Body of pancreas (tissue), 4 donors: ENCODE data around the gene DPT. TPM values are rescaled to one million over a fixed set of nuclear protein-coding genes. Genes with fewer than 3 reads are reported as not detected.

Experiments
- ATAC-seq: fragments of 150-250 bp; one replicate; pipeline ENCODE4 v1.9.1; 2016
- DNase-seq, 4 donors: peaks; one replicate each; pipeline ENCODE4 v3.0.0-alpha.2; 2019
- H3K27ac ChIP-seq, 4 donors: fragments of 200-600 bp; sonication (generic); 1 replicate in 3 of 4; 2 replicates in 1 of 4; pipeline versions ENCODE4 v1.5.1 to v1.6.1; 2016 to 2019; ENCODE audit warnings: mild to moderate bottlenecking in 1 of 4, mixed read lengths in 1 of 4, moderate library complexity in 1 of 4
- H3K27me3 ChIP-seq, 2 donors: fragments of 200-600 bp; sonication (generic); one replicate each; pipeline ENCODE4 v1.6.0; 2016; ENCODE audit warnings: mild to moderate bottlenecking in 1 of 2
- H3K36me3 ChIP-seq, 2 donors: fragments of 200-600 bp; sonication (generic); replicated peaks in 1 of 2; 2 replicates each; pipeline ENCODE4 v1.5.1; 2016; ENCODE audit warnings: low read depth in 2 of 2; ENCODE audit not compliant: insufficient read depth in 1 of 2
- H3K4me1 ChIP-seq: fragments of 200-600 bp; sonication (generic); one replicate; pipeline ENCODE4 v1.6.0; 2016
- H3K4me3 ChIP-seq, 2 donors: fragments of 200-600 bp; sonication (generic); 1 replicate in 1 of 2; 2 replicates in 1 of 2; pipeline ENCODE4 v1.5.1; 2016 to 2019
- H3K9me3 ChIP-seq, 3 donors: fragments of 200-600 bp; sonication (generic); 1 replicate in 2 of 3; 2 replicates in 1 of 3; pipeline ENCODE4 v1.5.1; 2016
- POLR2A ChIP-seq, 3 donors: fragments of 450-650 bp; IDR thresholded peaks; one replicate each; pipeline ENCODE4 v1.6.1; 2016; ENCODE audit warnings: antibody characterized with exemption in 3 of 3, mild to moderate bottlenecking in 2 of 3
- WGBS, 2 donors: methylation state at CpG; one replicate each; pipeline ENCODE4 v1.1.5; 2017; 5-methylcytosine and 5-hydroxymethylcytosine counted together
- intact Hi-C: fragments of 100-400 bp; cut with DNase I; formaldehyde crosslinking; loops from one replicate; pipeline ENCODE4 v1.15.1; 2023
- total RNA-seq, 2 donors: library from RNA; depleted of rRNA; stranded (reverse); fragments of >200 nt; gene quantifications; one replicate each; pipeline ENCODE4 v1.1.0, GENCODE V29; 2016
- TF ChIP-seq, protein P1 (sequence below), 7 experiments: fragments of 450-650 bp in 4 of 7; fragments of 200-600 bp in 3 of 7; sonication (generic) in 3 of 7; IDR thresholded peaks; one replicate each; pipeline ENCODE4 v1.5.1; 2016 to 2019; ENCODE audit warnings: antibody characterized with exemption in 7 of 7

DPT gene
- total RNA-seq, 2 donors from 2014 or later: 25.4 to 57.1 TPM

DNA sequence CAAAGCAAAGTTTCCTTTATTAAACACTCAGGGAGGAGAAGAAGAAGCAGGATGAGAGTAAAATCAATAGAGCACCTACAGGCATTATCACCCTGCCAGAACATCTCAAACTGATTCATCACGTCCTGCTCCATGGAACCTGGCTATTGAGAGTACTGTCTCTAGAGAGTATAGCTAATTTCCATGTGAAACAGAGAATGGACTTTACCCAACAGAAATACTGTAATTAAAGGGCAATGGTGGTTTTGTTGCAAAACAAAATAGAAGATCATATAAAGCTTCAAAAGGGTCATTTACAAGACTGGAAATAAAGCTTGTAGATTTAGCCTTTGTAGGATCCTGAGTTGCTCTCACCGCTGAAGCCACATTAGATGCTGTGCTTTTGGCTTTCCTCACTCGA lies 83.3 kb downstream of the DPT start:
- Histone ChIP-seq H3K4me1 (no peaks in the 10 kb centered on the region), H3K9me3 (no peaks in the 10 kb centered on the region), H3K4me3 (no peak overlapping the region), H3K27me3 (no peaks in the 10 kb centered on the region), H3K27ac (no peak overlapping the region), H3K36me3 (no peaks in the 10 kb centered on the region)
- TF ChIP-seq, protein P1, sequence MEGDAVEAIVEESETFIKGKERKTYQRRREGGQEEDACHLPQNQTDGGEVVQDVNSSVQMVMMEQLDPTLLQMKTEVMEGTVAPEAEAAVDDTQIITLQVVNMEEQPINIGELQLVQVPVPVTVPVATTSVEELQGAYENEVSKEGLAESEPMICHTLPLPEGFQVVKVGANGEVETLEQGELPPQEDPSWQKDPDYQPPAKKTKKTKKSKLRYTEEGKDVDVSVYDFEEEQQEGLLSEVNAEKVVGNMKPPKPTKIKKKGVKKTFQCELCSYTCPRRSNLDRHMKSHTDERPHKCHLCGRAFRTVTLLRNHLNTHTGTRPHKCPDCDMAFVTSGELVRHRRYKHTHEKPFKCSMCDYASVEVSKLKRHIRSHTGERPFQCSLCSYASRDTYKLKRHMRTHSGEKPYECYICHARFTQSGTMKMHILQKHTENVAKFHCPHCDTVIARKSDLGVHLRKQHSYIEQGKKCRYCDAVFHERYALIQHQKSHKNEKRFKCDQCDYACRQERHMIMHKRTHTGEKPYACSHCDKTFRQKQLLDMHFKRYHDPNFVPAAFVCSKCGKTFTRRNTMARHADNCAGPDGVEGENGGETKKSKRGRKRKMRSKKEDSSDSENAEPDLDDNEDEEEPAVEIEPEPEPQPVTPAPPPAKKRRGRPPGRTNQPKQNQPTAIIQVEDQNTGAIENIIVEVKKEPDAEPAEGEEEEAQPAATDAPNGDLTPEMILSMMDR (IDR thresholded peaks at IDR 0.05): no peak
- TF ChIP-seq POLR2A (IDR thresholded peaks at IDR 0.05): no peak
- intact Hi-C loops: no loop called here
- DNase-seq (no peak), ATAC-seq (no peak)
- 79 to 82% methylated on average over 3 of the region's 3 CpGs for WGBS, 2 donors

Other genes starting within 250 kb of the DPT start
- gene XCL2, start 185.2 kb downstream of the DPT start, total RNA-seq: not detected
- gene XCL1, start 152.6 kb downstream of the DPT start, total RNA-seq: not detected